ENCODE measurements around the gene MEX3D. TPM values are rescaled to one million over a fixed set of nuclear protein-coding genes. Genes with fewer than 3 reads are reported as not detected.

MEX3D gene
- total RNA-seq, 120 experiments from 2014 or later = 12.9 to 38.7 (median 20.5) TPM

Other genes starting within 250 kb of the MEX3D start
- 100 to 1,000 TPM; 105 to 222 (median 151) TPM for gene NDUFS7, start 184.4 kb downstream of the MEX3D start, total RNA-seq
- gene GAMT, start 166.8 kb downstream of the MEX3D start, total RNA-seq = 10 to 100 TPM; 30.0 to 91.1 (median 47.4) TPM
- 100 to 1,000 TPM in 3 of 120 experiments, 10 to 100 TPM in 117; 46.4 to 115 (median 70.5) TPM for gene DAZAP1, start 160.7 kb downstream of the MEX3D start, total RNA-seq
- gene RPS15, start 129.9 kb downstream of the MEX3D start, total RNA-seq = 100 to 1,000 TPM; 343 to 670 (median 497) TPM
- gene APC2, start 118.2 kb downstream of the MEX3D start, total RNA-seq = 100 to 1,000 TPM; 130 to 289 (median 183) TPM
- 10 to 100 TPM; 28.3 to 63.0 (median 35.2) TPM for gene C19orf25, start 89.1 kb downstream of the MEX3D start, total RNA-seq
- gene PCSK4, start 78.0 kb downstream of the MEX3D start, total RNA-seq = 10 to 100 TPM in 50 of 120 experiments, 1 to 10 TPM in 70; 4.5 to 20.4 (median 9.5) TPM
- 10 to 100 TPM in 116 of 120 experiments, 1 to 10 TPM in 4; 6.9 to 23.9 (median 14.3) TPM for gene REEP6, start 77.1 kb downstream of the MEX3D start, total RNA-seq
- 10 to 100 TPM in 1 of 120 experiments, 1 to 10 TPM in 96, under 1 TPM in 20, not detected in 3; 0.20 to 12.1 (median 1.8) TPM for gene ADAMTSL5, start 55.3 kb downstream of the MEX3D start, total RNA-seq
- gene PLK5, start 44.2 kb downstream of the MEX3D start, total RNA-seq = 10 to 100 TPM in 15 of 120 experiments, 1 to 10 TPM in 105; 1.1 to 17.3 (median 5.5) TPM
- gene MBD3, start 24.5 kb upstream of the MEX3D start, total RNA-seq = 100 to 1,000 TPM in 24 of 120 experiments, 10 to 100 TPM in 96; 59.7 to 192 (median 85.4) TPM
- gene UQCR11, start 37.1 kb upstream of the MEX3D start, total RNA-seq = 100 to 1,000 TPM; 112 to 243 (median 173) TPM
- gene TCF3, start 84.3 kb upstream of the MEX3D start, total RNA-seq = 10 to 100 TPM; 15.2 to 51.5 (median 25.4) TPM
- not detected for gene ONECUT3, start 185.2 kb upstream of the MEX3D start, total RNA-seq
- 1 to 10 TPM in 31 of 120 experiments, under 1 TPM in 87, not detected in 2; 0.11 to 2.1 (median 0.64) TPM for gene ATP8B3, start 244.0 kb upstream of the MEX3D start, total RNA-seq